NCI-H2029 treated with DMSO at 0.1 percent for 48 hours (cell line): ENCODE measurements around the gene CPNE7.

Source experiments
- DNase-seq: peaks from one replicate; lab custom pipeline; 2025; lab: John Stamatoyannopoulos, UW

CPNE7 gene

GRCh38 chr16:89575247-89576152, at the start of gene CPNE7:
CPNE7 (plus strand) TSS chr16:89575758; CDS start chr16:89575898, 140 bp downstream.
- no peak for DNase-seq

GRCh38 chr16:89529097-89529496, 46.5 kb upstream of the CPNE7 start:
- DNase-seq, result no peak

GRCh38 chr16:89530401-89531381, 44.9 kb upstream of the CPNE7 start:
- DNase-seq, result no peak

GRCh38 chr16:89531821-89532526, 43.6 kb upstream of the CPNE7 start:
- DNase-seq, result no peak

- no peak for DNase-seq
Measured at GRCh38 chr16:89534252-89534756, 41.3 kb upstream of the CPNE7 start.

GRCh38 chr16:89536371-89536770, 39.2 kb upstream of the CPNE7 start:
- DNase-seq, result no peak

- no peak for DNase-seq
Measured at GRCh38 chr16:89536886-89537548, 38.5 kb upstream of the CPNE7 start.

GRCh38 chr16:89537549-89537925, 38.0 kb upstream of the CPNE7 start:
- no peak for DNase-seq

- no peak for DNase-seq
Measured at GRCh38 chr16:89538286-89538685, 37.3 kb upstream of the CPNE7 start.

- no peak for DNase-seq
Measured at GRCh38 chr16:89540557-89540956, 35.0 kb upstream of the CPNE7 start.

- DNase-seq, result no peak
Measured at GRCh38 chr16:89541792-89542191, 33.8 kb upstream of the CPNE7 start.

- DNase-seq, result no peak
Measured at GRCh38 chr16:89544113-89544512, 31.4 kb upstream of the CPNE7 start.

GRCh38 chr16:89544713-89545043, 30.9 kb upstream of the CPNE7 start:
- DNase-seq, result no peak

- DNase-seq, result no peak
Measured at GRCh38 chr16:89545044-89545830, 30.3 kb upstream of the CPNE7 start.

GRCh38 chr16:89545831-89546574, 29.6 kb upstream of the CPNE7 start:
- no peak for DNase-seq

GRCh38 chr16:89546781-89547180, 28.8 kb upstream of the CPNE7 start:
- DNase-seq, result no peak

GRCh38 chr16:89547291-89547690, 28.3 kb upstream of the CPNE7 start:
- DNase-seq, result no peak

- no peak for DNase-seq
Measured at GRCh38 chr16:89547860-89548259, 27.7 kb upstream of the CPNE7 start.

GRCh38 chr16:89548344-89549006, 27.1 kb upstream of the CPNE7 start:
- DNase-seq, result no peak
